ELF-1 (cell line): ENCODE data around the gene AEBP1.

Source experiments
- DNase-seq: peaks from one replicate; pipeline ENCODE4 v3.0.0-alpha.2; 2016; ENCODE audit warnings: low read depth, low spot score

AEBP1 gene

DNA sequence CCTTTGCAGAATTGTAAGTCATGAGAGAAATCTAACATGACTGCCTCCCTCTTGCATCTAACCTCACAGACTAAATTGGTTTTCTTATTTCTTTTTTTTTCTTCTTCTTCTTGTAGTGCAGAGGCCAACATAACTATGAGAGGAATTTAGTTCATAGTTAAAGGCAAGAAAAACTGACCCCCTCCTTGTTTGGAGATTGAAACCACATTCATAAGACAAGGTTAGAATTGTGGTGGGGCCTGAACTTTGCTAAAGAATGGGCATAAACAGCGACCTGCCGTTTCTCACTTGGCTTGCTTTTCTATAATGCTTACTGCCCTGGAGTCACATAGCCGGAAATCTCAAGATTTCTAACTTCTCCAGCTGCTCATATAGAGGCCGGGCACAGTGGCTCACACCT, 19.4 kb upstream of the AEBP1 start:
- DNase-seq = no peak

DNA sequence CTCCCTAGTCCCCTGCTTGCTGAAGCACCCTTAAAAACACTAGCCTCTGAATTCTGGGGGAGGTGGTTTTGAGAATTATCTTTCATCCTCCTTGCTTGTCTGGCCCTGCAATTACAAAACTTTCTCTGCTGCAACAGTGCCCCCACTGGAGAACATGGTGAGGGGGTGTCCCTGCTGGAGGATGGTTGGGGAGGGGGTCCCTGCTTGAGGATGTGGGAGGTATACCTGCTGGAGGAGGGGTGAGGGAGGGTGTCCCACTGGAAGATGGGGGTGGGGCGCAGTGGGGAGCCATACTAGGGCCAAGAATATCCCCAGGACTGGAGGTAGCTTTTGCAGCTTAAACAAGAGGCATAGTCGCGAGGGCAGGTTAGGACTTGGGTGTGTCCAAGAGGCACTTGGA, 18.6 kb upstream of the AEBP1 start:
- DNase-seq = no peak

DNA sequence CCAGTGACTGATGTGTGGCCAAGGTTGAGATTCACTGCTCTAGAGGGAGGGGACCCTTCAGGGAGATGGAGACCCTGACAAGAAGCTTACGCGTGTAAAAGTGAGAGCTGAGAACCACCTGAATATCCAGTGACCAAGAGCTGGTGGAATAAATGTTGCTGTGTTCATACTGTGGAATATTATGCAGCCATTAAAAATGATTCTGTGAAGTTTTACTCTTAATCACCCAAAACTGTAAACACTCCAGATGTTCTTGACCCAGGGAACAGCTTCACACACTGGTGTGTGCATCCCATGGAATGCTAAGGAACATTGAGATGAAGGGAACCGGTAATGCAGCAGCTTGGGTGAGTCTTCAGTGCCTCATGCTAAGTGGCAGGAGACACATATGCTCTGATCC, 17.5 kb upstream of the AEBP1 start:
- DNase-seq = no peak

DNA sequence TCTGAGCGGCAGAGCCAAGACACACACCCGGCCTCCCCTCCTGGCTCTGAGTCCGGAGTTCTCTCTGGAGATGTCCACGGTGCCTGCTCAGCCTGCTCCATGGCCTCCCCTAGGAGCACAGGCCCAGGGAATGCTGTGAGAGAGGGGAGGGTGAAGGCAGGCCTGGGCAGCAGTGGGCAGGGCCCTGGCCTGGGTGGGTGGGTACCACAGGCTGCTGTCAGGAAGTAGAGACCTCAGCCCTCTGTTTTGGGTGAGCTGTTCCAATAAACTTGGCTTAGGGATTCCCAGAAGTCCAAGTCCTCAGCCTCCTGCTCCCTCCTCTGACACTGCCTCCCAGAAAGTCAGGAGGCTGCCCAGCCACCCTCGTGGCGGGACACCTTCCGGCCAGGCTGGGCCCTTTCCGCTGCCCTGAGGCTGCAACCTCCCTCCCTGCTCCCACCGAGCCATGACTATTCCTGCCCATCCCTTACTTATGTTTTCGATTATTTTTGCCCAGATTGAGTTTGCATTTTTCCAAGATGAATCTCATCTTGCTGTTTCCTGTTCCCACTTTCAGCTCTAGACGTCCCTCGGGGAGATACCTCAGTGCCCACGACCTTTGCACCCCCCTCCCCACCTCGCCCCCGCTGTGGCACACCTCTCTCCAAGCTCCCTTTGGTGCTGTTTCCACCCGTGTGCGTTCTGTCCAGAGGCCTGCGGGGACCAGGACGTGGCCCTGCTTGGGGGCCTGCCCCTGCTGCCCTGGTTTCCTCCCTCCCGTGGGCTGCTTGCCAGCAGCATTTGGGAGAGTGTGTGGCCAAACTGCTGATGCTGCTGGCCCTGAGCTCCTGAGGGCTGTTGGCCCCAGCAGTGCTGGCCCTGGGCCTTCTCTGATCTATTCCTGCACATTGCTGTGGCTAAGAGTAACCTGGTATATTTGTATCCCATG, 16.0 kb upstream of the AEBP1 start:
- no peak for DNase-seq

DNA sequence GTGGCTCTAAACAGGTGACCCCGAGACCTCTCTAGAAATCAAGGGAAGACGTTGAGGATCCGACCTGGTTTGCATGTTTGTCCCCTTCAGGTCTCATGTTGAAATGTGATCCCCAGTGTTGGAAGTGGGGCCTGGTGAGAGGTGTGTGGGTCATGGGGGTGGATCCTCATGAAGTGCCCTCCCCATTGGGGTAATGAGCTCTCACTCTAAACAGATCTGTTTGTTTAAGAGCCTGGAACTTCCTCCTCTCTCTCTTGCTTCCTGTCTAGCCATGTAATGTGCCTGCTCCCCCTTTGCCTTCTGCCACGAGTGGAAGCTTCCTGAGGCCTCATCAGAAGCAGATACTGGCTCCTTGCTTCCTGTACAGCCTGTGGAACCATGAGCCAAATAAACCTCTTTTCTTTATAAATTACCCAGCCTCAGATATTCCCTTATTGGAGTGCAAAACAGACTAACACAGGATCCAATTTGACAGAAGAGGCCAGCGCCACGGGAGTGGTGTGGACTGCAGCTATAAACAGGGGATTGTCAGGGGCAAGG, 11.0 kb upstream of the AEBP1 start:
- no peak for DNase-seq

DNA sequence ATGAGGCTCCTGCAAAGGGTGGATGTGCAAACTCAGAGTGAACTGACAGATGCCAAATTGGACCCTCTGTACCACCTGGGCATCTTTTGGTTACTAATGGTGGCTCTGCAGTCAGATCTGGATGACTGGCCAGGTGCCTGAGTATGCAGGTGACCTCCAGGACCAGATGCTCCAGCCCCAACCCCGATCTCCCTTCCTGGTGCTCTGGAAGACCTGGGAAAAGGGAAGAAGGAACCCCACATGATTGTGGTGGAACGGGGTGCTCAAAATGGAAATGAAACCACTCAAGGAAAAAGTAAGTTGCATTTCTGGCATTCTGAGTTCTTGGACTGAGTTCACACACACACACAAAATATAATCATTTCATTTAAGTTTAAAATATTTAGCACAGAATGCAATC, 9.8 kb upstream of the AEBP1 start:
- no peak for DNase-seq

DNA sequence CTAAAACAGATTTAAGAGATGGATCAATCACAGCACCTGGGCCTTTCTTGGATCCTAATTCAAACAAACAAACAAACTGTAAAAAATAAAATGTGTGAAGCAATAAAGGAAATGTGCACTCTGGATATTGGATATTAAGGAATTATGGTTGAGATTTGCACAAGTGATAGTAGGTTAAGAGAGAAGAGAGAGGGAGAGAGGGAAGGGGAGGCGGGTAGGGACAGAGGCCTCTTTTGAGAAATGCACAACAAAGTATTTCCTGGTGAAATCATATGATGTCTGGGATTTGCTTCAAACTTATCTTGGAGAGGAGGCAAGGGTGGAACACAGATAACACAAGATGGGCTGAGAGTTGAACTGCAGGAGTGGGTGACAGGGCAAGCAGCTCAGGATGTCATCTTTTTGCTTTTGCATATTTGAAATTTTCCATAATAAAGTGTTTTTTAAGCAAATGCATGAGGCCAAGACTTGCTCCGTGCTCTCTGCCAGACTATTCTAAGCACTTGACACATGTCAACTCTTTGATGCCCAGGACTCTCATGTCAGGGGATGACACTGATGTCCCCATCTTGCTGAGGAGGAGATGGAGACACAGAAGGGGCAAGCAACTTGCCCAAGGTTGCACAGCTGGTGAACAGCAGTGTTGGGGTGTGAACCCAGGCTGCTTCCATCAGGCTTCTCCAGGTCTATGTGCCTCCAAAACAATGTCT, 9.1 kb upstream of the AEBP1 start:
- no peak for DNase-seq

DNA sequence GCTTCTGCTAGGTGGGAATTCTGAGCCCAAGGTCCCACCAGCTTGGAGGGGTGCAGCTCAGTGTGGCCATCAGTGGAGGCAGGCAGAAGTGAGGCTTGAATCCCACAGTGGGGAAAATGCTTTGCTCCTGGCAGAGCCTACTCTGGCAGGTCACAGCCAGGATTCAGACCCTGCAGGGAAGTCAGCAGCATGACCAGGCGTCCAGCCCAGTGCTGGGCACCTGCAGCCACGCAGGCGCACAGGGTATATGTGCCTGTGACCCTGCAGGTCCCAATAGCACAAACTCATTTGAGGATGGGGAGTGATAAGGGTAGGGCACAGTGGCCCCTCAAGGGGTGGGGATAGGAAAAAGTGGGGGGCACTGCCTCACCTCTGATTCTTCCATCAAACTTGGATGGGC, 8.4 kb upstream of the AEBP1 start:
- DNase-seq = no peak

DNA sequence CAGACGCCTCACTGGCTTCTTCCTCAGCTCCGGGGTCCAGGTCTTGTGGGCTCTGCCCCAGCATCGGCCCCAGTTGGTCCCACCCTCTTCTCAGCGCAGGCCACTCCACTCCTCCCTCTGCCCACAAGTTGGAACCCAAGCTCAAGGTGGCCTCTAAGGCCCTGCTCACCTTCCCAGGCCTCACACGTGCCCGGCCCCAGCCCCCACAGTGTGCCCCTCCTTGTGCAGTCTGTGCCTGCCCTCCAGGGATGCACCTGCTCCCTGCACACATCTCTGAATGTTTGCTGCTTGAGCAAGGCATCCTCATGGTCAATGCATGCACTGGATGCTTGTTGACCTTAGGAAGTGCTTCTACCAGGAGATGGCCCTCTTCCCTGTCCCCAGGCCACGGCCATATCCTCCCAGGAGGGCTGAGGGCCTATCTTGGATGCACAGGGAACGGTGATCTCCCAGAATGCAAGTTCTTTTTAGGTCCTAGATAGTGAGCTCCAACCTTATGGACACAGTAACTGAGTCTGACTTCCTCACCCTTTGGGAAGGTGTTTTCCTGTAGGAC, 7.7 kb upstream of the AEBP1 start:
- DNase-seq = no peak

DNA sequence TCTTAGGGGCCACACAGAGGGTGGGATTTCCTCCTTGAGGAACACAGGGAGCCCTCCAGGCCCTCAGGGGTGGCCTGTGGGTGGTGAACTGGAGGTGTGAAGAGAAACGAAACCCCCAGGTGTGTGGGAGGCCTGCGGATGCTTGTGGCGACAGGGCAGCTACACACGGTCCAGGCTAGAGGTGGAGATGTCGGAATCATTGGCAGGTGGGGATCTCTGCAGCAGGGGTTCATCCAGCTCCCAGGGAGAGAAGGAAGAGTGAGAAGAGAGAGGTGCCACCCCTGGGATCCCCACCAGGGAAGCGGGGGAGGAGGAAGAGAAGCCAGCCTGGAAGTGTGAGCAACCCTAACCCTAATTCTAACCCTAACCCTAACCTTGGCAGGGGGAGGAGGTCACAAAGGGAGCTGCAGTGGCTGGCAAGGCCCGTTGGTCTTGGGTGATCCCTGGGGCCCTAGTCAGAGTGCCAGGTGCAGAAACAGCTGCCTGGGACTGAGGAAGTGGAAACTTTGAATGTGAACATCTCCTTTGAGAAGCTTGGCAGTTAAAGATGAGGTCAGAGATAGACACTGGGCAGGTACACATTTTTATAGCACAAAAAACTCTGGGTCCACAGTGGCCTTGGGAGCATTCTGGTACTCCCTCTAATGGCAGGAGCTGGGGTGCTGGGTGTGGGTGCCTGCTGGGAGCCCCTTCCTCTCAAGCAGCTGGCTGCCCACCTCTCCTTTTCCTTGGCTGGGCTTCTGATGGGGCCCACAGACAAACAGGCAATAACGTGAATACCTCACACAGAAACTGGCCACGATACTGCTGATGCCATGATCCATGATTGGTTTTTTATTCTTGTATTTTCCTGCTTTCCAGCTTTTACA, 6.8 kb upstream of the AEBP1 start:
- DNase-seq = no peak

DNA sequence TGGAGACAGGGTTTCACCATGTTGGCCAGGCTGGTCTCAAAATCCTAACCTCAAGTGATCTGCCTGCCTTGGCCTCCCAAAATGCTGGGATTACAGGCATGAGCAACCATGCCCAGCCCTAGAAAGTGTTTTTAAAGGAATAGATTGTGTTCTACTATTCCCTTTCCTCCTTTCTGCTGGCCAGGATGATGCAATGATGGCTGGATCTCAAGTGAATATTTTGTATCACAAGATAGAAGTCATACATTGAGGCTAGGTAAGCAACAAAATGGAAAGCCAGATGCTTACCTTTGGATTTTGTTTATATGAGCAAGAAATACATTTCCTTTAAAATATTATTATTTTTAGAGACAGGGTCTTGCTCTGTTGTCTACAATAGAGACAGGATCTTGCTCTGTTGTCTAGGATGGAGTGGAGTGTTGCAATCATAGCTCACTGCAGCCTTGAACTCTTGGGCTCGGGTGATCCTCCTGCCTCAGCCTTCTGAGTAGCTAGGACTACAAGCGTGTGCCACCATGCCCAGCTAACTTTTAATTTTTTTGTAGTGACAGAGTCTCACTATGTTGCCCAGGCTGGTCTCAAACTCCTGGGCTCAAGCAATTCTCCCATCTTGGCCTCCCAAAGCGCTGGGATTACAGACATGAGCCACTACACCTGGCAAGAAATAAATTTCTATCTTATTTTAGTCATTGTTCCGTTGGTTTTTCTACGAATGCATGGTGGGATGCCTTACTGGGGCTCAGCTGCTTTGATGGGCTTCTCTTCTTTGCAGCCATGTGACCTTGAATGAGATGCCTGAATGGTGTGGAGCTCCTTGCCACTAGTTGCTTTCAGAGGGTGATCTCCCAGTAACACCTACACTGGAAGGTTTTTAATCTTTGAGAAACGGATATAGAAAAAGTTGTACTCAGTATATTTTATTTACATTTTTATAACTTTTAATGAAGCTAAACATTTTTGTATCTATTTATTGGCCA, 5.8 kb upstream of the AEBP1 start:
- no peak for DNase-seq

DNA sequence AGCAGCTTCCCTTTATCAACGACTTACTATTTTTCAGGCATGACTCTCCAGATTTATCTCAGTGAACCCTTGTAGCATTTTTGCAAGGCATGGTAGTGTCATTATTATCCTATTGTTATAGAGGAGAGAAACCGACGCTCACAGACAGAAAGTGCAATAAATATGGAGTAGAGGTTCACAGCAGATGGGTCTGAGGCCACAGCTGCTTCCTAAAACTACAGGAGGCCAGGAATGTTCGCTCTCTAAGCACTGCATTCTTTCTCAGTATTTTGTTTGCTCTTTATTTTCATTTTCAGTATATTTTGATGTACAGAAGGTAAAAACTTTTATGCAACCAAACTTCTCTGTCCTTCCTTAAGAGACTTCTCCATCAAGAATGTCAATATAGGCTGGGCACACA, 4.5 kb upstream of the AEBP1 start:
- no peak for DNase-seq

DNA sequence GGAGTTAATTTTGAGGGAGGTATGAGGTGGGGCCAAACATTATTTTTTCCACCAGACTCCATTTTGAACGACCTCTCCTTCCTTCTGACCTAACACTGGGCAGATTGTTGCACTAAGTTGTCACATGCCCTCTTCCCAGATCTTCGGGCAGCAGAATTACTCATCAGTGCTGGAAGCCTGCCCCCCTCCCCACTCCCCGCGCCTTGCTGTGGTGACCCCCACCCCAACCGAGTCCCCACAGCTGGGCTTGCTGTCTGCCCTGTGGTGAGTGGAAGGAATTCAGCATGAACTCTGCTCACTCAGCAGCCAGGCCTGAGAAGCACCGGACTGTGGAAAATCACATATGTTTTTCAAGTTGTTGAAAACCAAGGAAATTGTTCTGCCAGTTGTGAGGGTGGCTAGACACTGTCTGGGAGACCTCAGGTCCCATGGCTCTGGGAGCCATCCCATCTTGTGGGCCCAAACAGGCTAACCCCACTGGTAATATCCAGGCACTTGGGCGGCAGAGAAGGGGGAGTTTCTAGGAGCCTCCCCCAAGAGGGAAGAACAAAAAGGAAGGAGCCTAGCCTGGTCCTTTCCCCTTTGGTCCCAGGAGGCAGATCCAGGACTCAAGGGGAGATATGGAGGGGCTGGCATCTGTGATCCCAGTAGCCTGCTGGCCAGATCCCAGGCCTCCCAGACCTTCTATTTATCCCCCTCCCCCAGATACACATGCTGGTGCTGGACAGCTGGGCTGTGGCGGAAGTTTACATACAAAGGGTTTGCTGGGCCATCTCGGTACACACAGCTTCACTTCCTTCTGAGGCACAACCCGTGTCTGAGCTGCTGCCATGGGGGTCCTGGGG, 3.5 kb upstream of the AEBP1 start:
- DNase-seq = peak; percentile 24

DNA sequence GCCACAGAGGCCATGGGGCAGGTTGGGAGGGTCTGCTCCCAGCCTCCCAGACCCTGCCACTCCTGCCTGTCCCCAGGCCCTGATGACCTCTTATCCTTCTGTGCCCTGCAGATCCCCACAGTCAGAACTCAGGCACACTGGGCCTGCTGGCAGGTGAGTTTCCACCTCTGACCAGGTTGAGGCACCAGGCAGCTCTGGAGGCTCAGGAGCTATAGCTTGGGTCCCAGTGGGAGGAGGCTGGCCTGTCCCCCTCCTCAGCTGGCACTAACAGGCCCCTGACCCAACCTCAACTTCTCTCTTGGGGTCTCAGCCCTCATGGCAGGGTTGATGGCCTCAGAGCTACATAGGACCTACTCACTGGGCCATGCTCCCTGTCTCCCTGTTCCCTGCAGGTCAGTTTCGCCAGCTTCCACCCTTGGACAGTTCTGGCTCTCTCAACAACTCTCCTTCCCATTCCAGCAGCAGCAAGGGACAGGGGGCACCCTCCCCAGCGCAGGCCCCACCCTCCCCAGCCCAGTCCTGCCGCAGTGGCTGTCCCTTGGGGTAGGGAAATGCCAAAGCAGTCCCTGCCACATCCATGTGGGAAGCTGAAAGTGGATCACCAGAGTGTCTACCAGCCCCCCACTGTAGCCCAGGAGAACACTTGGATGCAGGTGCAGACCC, 2.7 kb upstream of the AEBP1 start:
- no peak for DNase-seq

DNA sequence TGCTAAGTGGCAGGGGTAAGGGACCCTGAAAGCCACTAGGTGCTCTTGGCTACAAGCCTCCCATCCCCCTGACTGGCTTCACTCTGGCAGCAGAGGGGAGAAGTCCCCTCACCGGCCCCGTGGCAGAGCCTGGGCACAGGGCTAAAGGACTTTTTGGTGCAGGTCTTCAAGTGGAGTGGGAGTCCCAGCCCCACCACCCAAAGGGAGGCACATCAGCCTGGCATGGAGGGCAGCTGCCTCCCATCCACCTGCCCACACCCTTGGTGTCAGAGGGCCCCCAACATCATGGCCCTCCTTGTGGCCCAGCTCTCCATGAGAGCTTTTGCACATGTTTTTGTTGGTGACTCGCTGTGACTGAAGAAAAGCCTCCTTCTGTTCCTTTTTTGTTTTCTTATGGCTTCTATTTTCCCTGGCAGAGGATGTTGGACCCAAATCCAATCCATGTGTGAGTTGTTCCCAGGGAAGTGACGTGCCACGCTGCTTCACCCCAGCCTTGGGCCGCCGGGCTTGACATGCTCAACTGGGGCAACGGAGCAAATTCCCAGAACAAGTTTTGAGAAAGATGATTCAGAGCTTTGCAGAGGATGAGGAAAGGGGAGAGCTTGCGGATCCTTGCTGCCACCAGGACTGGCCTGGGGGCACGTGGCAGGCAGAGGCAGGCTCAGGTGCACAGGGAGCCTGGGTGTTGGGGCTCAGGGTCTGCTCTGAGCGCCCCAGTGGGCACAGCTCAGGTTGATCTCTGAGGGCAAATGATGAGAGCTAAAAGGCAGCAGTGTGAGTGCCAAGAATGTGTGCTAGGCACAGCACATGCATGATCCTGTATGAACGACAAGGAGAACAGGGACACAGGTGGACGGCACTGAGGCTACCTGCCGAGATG, 1.9 kb upstream of the AEBP1 start:
- DNase-seq = no peak

DNA sequence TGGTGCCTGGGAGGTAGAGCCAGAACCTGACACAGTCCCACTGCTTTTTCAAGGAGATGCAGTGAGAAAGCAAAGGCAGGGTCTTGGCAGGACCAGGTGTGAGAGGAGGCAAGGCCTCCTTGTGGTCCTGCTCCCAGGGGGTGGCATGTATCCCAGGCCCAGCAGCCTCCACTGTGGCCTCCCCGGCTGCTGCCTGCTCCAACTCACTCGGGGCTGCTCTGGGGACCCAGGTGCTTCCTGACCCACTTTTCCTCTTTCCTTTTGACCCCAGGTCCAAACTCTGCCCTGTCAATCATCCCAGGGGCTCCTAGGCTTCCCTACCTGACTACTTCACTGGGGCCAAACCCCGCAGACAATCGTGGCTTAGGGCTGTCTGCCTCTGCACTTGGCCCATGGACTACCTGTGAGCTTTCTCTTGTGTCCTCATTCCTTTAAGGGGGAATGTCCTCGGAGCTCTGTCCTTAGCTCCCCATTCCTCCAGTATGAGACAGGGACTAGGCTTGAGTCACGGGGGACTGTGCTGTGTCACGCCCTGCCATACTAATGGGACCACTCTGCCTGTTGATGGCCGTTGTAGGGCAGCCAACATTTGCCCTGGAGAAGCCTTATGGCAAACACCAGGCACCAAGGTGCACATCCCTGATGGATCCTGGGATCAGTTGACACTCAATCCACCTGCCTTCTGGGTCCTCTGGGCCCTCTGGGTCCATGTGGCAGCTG, 1.1 kb upstream of the AEBP1 start:
- no peak for DNase-seq

DNA sequence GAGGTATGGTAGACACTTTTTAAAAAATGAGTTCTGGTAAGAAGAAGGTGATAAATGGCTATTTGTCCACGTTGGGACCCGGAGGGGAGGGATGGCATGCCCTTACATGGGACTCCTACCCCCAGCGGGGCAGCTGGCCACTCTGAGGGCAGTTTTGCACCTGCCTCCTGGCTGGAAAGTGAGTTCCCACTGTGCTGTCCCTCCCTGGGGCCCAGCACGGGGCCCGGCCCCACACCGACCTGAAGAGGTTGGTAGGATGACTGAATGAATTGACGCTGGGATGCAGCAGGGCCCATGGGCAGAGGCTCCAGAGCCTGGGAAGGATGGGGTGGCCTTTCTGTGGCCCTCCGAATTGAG, 601 bp upstream of the AEBP1 start:
- DNase-seq = no peak
